Kasumi-1 (cell line): ENCODE data around the gene ATXN7L1.
A peak's percentile ranks its signal among the peaks of the same experiment; 100 is the strongest.
"Not testable (repeated sequence)": the region's sequence is repeated elsewhere in the genome, so short reads cannot be mapped to it uniquely, and the experiment has no call there.

Source experiments
- DNase-seq, 2 experiments: peaks; one replicate each; lab custom pipeline; 2025; lab: John Stamatoyannopoulos, UW

ATXN7L1 gene

DNA sequence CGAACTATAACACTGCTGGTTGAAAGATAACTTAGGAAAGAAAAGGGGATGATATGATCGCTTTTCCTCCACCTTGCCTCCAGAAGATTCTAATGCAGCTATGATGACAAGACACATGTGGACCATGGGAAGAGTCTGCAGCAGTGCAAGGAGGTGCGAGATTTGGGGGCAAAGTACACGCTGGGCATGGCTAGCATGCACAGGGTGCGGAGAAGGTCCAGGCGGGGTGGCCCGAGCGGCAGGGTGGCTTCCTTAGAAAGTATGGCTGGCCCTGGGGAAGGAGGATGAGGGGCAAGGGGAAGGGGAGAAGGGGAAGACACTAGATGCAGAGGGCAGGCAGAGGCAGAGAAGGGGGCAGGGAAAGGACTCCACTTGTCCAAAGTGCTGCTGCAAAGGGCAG, 15.6 kb downstream of the ATXN7L1 start:
- no peak for DNase-seq

DNA sequence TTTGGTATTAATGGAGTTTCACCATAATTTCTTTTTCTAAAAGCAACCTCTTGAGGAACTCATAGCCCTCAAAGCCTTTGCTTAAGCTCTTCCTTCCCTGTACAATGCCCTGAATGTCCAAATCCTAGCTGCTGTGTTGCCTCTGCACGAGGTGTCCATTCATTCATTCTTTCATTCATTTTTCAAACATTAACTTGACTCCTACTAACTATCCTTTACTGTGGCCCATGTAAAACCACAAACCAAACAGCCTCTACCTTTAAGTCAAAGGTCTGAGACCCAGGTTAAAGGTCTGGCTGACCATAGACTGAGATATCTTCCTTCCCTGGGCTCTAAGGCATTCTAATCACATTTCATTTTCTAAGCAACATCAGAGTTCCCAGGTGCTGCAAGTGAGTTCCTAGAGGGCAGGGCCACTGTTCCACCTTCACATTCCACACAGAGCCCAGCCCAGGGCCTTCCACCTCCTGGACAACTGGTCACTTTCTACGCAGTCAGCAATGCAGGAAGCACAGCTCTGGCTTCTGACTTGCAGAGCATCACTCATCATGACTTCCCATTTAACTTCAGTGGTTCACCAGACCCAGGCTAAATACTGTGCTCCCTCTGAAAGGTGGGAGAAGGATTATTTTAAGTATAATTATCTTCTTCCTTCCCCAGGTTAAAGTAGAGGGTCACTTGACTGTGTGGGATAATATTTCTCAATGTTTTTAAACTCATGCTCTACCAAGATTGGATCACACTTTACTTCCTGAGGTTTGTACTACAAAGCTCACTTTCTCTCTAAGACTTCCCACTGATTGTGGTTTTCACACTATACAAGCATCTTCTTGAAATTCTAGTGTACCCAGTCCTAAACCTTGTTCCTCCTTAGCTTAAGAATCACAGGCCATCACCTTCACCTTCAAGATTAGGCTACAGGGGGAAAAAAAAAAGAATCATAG, 19.1 kb downstream of the ATXN7L1 start:
- peak; percentile 39 to 45 for DNase-seq

DNA sequence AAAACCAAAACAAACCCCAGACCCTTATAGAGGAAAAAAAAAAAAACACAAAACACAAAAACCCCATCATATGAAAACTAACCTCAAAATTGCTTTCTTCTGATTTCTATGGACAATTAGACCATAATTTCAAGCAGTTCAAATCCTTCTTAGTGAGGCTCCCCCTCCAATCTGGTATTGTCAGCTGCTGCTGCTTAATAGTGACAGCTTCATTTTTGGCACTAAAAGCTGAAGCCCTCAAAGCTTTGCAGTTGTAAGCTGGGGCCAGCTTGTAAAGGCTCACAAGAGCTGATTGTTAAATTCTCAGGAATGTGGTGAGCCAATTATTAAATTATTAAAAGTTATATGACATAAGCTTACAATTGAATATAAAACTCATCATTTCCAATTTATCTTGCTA, 21.9 kb downstream of the ATXN7L1 start:
- no peak for DNase-seq

DNA sequence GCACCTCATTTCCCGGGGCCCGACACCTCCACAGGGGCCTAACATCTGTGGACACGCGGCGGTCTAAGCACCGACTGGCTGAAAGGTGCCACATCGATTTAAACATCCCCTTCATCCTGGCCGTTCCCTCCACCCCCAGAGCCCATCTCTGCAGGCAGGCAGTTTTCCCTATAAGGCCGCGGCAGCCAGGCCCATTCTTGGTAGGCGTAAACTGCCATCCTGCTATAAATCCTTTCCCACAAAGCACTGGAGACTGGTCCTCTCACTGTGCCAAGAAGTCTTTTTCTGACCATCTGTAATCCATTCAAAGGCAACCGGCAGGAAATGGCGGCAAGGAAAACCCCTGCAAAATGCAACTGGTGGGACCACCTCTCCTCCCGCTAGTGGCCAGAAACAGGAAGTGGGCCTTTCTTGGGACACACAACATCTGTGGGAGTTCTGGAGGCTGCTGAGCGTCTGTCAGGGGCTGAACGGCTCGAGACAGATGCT, 22.4 kb downstream of the ATXN7L1 start:
- peak in 1 of 2 experiments; percentile 12 for DNase-seq

DNA sequence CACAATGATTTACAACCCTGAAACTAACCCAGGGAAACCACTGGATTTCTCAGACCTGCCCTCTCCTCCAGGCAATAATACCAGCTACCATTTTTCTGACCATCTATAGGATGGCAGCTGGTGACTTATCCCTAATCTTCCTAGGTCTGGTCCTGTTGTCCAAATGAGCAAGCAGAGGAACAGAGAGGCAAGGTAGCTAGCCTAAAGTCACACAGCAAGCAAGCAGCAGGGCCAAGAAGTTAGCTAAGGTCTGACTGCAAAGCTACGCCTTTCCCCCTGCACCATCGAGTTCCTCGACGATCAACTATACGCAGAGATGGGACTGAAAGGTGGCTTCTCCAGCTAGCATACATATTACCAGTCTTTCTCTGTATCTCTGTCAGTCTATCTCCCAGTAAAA, 25.3 kb downstream of the ATXN7L1 start:
- no peak for DNase-seq

DNA sequence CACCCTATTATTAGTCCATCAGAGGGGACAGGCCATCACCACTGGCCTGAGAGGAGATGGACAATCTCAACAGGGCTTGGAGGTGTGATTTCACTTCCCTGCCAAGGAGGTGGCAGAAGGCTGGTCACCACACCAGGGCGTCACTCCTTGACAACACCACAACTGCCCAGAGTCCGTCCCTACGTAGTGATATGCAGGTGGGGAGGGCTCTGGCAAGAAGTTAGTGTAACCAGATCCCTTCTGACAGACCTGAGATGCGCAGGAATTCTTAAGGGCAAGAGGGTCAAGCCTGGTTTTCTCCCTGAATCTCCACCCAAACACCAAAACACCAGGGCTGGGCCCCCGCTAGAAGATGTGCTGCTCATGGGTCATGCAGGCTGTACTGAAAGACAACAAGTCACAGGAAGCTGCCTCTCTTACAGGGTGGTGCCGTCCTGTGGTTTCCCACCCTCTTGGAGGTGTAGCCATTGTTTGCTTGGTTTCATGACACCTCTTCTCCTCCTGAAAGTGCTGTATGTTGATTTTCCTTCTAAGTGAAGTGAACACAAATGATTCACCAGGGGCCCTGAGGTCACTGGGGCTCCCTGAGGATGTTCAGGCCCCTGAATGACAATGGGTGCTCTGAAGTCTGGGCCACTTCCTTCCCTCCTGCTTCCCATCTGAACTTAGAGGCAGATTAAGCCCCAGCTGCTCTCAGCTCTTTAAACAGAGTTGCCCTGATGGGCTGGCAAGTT, 27.1 kb downstream of the ATXN7L1 start:
- peak in 1 of 2 experiments; percentile 14 for DNase-seq

DNA sequence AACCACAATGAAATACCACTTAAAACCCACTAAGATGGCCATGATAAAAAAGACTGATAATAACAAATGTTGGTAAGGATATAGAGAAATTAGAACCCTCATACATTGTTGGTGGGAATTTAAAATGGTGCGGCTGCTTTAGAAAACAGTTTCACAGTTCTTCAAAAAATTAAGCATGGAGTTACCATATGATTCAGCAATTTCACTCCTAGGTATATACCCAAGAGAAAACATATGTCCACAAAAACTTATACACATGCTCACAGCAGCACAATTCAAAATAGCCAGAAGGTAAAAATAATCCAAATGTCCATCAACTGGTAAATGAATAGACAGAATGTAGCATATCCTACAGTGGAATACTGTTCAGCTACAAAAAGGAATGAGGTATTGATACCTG, 30.0 kb downstream of the ATXN7L1 start:
- no peak for DNase-seq

DNA sequence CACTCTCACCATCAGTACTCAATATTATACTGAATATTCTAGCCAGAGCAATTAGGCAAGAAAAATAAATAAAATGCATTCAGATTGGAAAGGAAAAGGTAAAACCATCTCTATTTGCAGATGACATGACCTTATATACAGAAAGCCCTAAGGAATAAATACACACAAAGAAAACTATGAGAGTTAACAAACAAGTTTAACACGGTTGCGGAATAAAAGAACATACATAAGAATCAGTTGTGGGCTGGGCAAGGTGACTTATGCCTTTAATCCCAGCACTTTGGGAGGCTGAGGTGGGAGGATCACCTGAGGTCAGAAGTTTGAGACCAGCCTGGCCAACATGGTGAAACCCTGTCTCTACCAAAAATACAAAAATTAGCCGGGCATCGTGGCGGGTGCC, 31.7 kb downstream of the ATXN7L1 start:
- not testable (repeated sequence) for DNase-seq

DNA sequence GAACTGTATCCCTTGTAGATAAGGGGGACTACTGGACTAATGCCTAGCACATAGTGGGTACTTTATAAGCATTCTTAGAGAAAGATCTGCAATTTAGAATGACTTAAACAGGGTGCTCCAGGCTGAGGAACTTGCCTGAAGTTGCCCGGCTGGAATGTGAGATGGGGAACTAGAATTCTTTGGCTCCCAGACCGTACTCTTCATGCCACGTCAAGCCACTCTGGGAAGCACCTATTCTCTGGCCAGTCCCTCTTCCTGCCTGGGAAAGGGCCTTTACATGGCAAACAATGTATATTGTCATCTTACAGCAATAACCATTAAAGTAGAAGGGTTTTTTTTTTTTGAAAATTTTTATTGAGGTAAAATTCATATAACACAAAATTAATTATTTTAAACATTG, 34.5 kb downstream of the ATXN7L1 start:
- no peak for DNase-seq

DNA sequence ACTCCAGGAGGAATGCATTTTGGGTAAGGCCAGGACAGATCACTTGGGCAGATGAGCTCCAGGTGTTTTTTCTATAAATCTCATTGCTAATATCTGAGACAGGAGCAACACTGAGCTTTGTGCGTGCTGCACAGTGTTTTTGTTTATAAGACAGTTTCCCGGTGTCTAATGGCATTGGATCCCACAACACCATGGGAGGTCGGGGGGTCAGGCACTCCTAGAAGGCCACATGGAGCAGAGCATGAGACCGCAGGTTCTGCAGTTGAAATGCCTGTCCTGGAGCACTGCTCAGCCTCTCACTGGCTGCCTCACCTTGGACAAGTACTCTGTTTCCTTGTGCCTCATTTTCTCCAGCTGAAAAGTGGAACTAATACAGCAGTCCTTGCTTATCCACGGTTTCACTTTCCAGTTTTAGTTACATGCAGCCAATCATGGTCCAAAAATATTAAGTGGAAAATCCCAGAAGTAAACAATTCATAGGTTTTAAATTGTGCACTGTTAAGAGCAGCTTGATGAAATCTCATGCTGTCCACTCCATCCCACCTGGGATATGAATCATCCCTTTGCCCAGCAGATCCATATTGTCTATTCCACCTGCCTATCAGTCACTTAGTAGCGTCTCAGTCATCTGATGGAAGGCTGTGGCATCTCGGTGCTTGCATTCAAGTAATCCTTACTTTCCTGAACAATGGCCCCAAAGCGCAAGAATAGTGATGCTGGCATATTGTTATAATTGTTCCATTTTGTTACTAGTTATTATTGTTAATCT, 35.2 kb downstream of the ATXN7L1 start:
- DNase-seq = no peak

DNA sequence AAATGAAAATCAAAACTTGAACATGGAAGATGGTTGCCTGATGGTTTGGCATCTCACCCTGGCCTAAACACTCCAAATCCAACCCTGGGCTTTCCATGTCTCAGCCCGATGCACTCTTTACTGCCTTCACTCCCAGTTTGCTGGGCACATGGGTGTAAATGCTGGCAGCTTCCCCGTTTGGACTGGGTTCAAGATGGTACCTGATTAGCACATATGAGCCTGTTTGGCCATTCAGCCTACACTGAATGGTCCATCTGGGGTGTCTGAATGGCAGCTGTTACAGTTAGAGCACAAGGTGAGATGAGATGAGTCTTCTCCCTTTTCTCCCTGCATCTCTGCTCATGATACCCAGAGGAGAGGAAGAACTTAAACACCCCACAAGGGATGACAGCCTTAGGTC, 37.1 kb downstream of the ATXN7L1 start:
- DNase-seq = no peak

DNA sequence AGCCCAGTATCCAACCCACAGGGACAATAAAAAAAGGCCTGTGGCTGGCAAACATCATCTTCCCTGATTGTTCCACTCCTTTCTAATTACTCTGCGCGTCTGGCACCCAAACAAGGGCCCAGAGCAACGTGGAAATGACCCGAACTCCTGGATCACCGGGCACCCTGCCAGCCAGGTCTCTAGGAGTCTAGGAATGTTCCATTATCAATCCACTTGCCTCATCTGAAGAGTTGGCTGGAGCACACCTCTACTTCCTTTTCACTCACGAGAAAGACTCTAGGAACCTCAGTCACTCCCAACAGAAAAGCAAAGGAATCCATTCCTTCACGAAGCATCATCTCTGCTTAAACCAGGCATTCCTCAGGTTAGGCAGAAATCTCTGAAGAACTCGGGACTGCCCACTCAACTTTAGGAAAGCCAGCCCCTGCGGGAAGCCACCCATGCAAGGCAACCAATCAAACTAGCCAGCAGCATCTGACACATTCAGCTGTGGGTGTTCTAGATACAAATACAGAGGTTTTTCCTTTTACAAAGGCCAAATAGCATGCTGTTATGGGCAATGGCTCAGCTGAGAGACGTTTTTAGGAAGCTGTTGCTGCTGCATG, 37.7 kb downstream of the ATXN7L1 start:
- no peak for DNase-seq

DNA sequence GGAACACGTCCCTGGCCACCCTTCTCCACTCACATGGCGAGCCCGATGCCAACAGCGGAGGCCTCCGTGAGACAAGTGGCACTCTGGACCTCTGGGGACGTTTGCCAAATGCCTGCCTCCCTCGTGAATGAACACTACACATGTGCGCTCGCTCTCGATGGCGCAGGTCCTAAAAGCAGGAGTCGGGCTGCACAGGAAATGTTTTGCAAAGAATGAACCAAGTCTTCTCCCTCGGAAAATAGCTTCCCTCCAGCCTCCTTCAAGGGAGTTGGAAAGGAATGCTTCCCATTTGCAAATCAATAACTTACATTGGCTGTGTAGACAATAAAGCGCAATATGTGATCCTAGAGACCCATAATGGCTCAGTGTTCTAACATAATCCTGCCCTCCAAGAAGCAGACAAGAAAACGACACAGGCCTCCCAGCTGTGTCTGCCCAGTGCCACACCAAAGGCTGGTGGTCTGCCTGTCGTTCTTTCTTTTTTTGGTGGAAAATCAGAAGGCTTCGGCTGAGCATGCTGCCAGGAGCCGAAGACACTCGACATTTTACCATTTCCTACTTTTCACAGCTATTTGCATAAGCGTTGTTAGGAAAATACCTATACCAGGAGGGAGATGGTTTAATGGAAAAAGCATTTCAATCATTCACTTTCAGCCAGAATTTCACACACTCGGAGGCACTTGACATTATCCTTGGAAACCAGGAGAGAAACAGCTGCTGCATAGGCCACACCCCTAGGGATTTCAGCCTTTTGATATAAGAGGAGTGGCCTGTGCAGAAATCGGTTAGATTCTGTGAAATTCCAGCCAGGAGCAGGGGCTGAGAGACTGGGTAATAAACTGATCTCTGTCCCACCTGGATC, 38.4 kb downstream of the ATXN7L1 start:
- no peak for DNase-seq

DNA sequence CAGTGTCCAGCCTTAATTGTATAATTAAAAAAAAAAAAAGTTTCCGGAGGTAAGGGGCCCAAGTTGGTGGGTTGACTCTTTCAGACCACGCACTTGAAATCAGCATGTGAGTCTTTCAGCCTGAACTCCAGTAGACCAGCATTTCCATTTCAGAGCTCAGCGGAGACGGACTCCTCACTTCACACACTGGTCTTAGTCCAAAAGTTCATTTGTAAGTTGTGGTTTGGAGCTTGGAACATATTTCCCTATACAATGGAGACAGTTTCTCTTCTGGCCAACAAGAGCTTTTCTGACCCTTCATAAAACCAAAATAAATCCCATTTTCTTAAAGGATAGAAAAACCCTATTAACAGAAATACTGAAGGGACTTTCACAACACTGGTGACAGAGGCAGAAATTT, 41.0 kb downstream of the ATXN7L1 start:
- DNase-seq = no peak

DNA sequence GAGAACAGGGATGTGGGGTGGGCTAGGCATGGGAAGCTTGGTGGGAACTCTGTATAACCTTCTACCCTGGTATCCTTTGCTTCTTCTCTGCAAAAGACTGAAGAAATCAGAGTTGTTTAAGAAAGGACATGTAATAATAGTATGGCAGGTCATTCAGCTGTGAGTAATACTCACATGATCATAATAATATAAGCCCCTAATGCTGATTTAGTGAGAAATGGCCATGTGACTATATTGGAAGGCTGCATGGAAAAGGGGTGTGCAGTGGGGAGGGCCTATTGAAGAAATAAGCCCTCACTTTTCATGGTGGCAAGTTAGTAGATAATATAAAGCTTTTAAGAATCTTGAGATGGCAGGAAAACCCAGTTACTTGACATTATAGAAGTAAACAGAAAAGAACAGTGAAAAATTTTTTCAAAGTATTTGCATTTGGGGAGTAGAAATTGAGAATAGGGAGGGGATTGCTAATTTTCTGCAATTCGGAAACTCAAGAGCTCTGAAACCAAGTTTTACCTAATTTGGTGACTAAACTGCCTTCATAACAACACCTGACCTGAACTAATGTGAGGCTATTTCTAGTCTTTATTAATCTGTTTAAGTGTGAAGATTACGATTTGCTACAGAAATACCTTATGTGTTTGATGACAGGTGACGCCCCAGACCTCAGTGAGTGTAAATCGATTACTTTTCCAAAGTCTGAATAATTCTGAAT, 44.4 kb downstream of the ATXN7L1 start:
- DNase-seq = no peak

DNA sequence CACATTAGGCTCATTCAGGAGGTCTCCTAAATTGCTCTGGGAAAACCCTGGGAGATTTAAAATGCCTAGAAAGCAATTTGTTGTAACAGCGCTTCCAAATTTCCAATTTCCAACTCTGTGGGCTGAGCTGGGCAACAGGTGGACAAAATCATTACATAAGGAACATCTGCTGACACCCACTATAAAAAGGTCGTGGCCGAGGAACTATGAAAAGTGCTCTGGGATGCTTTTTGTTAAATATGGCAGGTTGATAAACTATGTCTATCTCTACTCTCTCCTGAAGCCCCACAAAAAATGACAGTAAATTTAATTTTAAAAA, 45.1 kb downstream of the ATXN7L1 start:
- DNase-seq = no peak

DNA sequence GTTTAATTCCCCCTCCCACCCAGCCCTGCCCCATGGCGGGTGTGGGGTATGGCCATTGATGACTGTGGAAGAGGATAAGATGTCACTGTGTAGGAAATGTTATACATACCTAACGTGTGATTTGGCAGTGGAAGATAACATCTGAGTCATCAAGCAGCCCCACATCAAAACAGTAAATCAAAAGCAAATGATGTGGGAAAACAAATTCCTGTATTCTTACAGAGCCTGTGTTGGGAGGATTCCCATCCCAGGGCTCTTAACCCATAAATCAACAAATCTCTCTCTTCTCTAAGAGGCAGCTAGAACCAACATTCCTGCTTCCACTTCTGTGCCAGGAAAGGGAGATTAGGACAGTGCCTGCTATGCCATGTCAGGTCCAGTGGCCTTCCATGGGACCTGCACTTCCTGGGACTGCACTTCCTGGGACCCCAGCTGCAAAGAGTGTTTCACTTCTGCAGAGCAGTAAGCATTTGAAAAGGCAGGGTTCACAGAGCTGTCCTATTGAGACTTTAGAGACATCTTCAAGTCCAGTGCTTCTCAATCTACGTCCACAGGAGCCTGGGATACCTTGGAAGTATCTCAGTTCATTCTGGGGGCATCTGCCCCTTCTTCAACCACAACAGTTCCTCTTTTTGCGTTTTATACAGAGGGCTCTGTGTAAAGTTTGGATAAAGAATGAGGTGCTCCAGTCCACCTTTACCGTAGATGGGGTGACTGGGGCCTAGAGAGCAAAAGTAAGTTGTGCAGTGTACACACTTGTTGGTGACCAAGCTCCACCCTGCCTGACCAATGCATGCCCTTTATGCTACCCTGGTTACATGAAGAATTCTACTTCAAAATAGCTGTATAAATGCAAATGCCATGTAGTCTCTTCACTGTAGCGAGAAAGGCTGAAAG, 45.7 kb downstream of the ATXN7L1 start:
- DNase-seq = no peak

DNA sequence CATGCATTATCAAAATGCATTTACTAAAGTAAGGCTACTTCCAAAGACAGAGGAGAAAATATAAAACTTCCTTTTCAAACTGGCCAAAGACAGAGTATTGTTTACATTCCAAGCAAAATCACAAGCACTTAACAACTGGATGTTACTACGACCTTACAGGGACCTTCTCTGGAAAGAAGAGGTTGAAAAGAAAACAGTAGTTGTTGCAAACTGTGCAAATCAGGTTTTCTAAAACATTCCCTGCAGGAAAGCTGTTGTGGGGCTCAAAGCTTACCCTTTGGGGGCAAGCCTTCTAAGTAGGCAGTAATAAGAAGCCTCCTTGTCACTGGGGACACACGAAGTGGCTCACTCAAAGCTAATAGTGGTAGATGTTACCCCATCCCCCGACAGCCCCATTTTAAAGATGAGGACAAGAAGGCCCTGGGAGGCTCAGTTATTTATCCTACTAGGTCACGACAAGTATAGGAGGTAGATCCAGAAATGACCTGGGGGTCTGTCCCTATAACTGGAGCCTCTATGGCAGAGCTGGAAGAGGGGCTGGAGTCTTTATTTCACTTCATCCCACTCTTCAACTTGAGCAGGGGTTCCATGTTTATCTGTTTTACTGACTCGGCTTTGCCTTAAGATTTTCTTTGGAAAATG, 46.6 kb downstream of the ATXN7L1 start:
- DNase-seq = no peak

DNA sequence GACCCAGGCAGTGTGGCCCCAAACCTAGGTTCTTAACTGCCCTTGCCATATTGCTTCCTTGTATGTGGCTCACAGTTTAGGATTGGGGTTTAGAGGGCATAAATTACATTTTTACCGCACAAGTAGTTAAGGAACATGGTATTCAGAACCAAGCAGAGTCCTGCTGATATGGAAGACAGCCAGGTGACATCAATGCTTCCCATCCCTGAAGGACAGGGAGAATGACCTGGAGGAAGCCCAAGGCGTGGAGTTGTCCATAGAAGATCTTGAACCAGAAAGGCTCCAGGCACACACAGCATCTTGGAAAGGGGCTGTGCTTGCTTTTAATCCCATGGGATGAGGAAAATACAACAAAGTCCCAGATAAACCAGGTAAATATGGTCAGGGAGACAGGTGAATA, 48.3 kb downstream of the ATXN7L1 start:
- DNase-seq = no peak
